Tibial artery (tissue), 4 donors: Measurements from ENCODE around the gene AP5Z1.

Source experiments
- DNase-seq, 2 donors: peaks; one replicate each; pipeline ENCODE4 v3.0.0-alpha.2; 2019
- H3K27ac ChIP-seq, 2 donors: fragments of 200-600 bp; sonication (generic) in 1 of 2; 1 replicate in 1 of 2; 2 replicates in 1 of 2; pipeline ENCODE4 v1.5.1; 2018 to 2019; ENCODE audit warnings: mild to moderate bottlenecking in 1 of 2
- H3K27me3 ChIP-seq, 2 donors: fragments of 200-600 bp; sonication (generic) in 1 of 2; one replicate each; pipeline versions ENCODE4 v1.5.1 to v1.6.0; 2016 to 2019
- H3K36me3 ChIP-seq, 3 donors: fragments of 200-600 bp; sonication (generic) in 2 of 3; one replicate each; pipeline ENCODE4 v1.5.1; 2016 to 2019; ENCODE audit warnings: mild to moderate bottlenecking in 2 of 3
- H3K4me1 ChIP-seq, 4 donors: fragments of 200-600 bp; sonication (generic) in 2 of 4; 1 replicate in 3 of 4; 2 replicates in 1 of 4; pipeline ENCODE4 v1.5.1; 2016 to 2019
- H3K4me3 ChIP-seq, 2 donors: fragments of 200-600 bp; sonication (generic) in 1 of 2; 1 replicate in 1 of 2; 2 replicates in 1 of 2; pipeline ENCODE4 v1.5.1; 2018 to 2019; ENCODE audit warnings: mild to moderate bottlenecking in 2 of 2
- H3K9me3 ChIP-seq, 3 donors: fragments of 200-600 bp; sonication (generic) in 1 of 3; one replicate each; pipeline ENCODE4 v1.5.1; 2016 to 2019
- CTCF ChIP-seq, 2 experiments: fragments of 200-600 bp in 1 of 2; fragments of 450-650 bp in 1 of 2; IDR thresholded peaks; one replicate each; pipeline ENCODE4 v1.5.1; 2017 to 2019; ENCODE audit warnings: antibody characterized with exemption in 2 of 2, mild to moderate bottlenecking in 1 of 2, moderate library complexity in 1 of 2
- intact Hi-C: fragments of 100-400 bp; cut with DNase I; formaldehyde crosslinking; loops from one replicate; pipeline ENCODE4 v1.15.0; 2023; ENCODE audit warnings: low total_unique reads

Gene AP5Z1

DNA sequence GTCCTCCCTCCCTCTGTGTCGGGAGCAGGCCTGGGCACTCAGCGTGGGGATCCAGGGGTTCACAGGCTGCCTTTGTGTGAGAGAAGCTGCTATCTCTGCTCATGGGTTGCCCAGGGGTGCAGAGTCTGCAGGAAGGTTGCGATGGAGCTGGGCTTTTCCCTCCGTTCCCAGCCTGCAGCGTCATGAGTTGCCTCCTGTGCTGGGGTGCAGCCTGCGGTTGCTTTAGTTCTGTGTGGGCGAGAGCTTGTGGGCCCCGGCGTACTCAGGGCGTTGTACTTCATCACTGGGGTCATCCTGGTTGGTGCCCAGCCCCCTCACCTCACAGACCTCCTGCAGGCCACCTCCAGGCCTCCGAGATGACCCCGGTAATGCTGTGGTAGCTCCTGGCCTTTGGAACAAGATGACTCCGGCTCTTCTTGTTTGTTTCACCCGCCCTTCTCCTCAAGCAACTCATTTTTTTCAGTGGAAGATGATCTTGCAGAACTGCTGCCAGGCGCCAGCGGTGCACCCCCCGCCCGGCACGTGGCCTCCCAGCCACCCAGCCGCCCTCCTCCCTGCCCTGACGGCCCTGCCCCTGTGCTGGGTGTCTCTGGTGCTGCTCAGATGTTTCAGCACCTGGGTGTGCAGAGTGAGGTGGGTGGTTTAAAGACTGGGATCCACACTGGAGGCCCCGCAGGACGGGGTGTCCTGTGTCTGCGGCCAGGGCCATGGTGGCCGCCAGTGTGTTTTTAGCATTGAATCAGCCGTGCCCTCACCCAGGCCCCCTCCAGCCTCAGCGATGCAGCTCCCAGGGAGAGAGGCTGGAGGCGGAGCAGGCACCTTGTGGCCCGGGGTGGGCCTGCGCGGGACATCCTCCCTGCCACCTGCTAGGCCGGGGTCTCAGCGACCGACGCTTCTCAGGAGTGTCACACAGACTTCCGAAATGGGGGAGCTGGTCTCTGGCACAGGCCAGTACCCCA lies 7.2 kb downstream of the AP5Z1 start:
- Histone ChIP-seq H3K27me3 (no peaks in the 10 kb centered on the region), H3K27ac (no peak overlapping the region), H3K4me1 (peaks cover 0 to 9% (median 6%) of the 10 kb centered on the region in 4 donors), H3K36me3 (peaks cover 64 to 70% (median 69%) of the 10 kb centered on the region in 3 donors), H3K9me3 (no peaks in the 10 kb centered on the region), H3K4me3 (no peak overlapping the region)
- DNase-seq = no peak
- TF ChIP-seq CTCF (IDR thresholded peaks at IDR 0.05) = no peak
- intact Hi-C loops = no loop called here

GRCh38 chr7:4783292-4783652 lies 7.8 kb downstream of the AP5Z1 start:
- Histone ChIP-seq H3K27me3 (no peaks in the 10 kb centered on the region), H3K4me3 (no peak overlapping the region), H3K27ac (no peak overlapping the region), H3K4me1 (peaks cover 0 to 2% (median under 1%) of the 10 kb centered on the region in 4 donors), H3K36me3 (peaks cover 70 to 77% (median 76%) of the 10 kb centered on the region in 3 donors), H3K9me3 (no peaks in the 10 kb centered on the region)
- no peak for DNase-seq
- intact Hi-C loops = no loop called here
- TF ChIP-seq CTCF (IDR thresholded peaks at IDR 0.05) = no peak

DNA sequence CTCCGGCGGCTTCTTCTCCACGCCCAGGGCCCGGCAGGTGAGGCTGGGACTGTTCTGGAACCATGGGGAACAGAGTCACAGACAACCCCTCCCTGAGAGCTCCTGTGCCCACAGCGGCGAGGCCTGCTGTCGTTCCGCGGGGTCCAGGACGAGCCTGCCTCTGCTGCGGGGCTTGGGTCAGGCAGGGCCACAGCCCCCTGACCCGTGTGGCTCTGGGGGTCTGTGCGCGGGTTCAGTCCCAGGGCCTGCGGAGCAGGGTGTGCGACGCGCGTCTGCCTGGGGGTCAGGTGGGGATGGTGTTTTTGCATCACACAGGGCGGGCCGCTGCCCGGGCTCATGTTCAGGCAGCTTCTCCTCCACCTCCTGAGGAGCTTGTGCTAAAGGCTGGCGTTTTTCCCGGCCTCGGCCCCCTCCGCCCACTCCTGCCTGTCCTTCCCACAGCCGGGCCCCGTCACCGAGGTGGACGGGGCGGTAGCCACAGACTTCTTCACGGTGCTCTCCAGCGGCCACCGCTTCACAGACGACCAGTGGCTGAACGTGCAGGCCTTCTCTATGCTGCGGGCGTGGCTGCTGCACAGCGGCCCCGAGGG lies 8.4 kb downstream of the AP5Z1 start:
- Histone ChIP-seq H3K9me3 (no peaks in the 10 kb centered on the region), H3K4me1 (no peaks in the 10 kb centered on the region), H3K4me3 (no peak overlapping the region), H3K36me3 (peaks cover 76 to 83% (median 82%) of the 10 kb centered on the region in 3 donors), H3K27ac (no peak overlapping the region), H3K27me3 (no peaks in the 10 kb centered on the region)
- no peak for DNase-seq
- intact Hi-C loops = no loop called here
- no peak for TF ChIP-seq CTCF (IDR thresholded peaks at IDR 0.05)

- DNase-seq = no peak
- TF ChIP-seq CTCF (IDR thresholded peaks at IDR 0.05) = no peak
- Histone ChIP-seq H3K36me3 (peaks cover 80 to 91% (median 91%) of the 10 kb centered on the region in 3 donors), H3K4me1 (no peaks in the 10 kb centered on the region), H3K27ac (no peak overlapping the region), H3K4me3 (no peak overlapping the region), H3K27me3 (no peaks in the 10 kb centered on the region), H3K9me3 (no peaks in the 10 kb centered on the region)
- intact Hi-C loops = no loop called here
These were observed 9.4 kb downstream of the AP5Z1 start for GRCh38 chr7:4784799-4785198.

DNA sequence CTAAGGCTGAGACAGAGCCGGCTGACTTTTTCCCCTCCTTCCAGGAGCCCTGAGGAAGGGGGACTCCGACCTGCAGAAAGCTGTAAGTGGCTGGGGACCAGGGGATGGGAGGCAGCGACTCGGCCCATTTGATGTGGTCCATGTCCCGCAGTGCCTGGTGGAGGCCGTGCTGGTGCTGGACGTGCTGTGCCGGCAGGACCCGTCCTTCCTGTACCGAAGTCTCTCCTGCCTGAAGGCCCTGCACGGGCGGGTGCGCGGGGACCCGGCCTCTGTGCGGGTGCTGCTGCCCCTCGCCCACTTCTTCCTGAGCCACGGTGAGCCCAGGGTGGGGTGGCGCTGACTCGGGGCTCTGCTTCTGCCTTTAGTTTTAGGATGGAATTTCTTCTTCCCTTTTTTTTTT lies 9.9 kb downstream of the AP5Z1 start:
- H3K9me3 ChIP-seq = no peaks in the 10 kb centered on the region
- no peaks in the 10 kb centered on the region for H3K27me3 ChIP-seq
- H3K27ac ChIP-seq = no peak overlapping the region
- DNase-seq = no peak
- no peak overlapping the region for H3K4me3 ChIP-seq
- H3K36me3 ChIP-seq = peaks cover 84 to 97% (median 96%) of the 10 kb centered on the region in 3 donors
- no peak for TF ChIP-seq CTCF (IDR thresholded peaks at IDR 0.05)
- H3K4me1 ChIP-seq = no peaks in the 10 kb centered on the region
- intact Hi-C loops = no loop called here
